ENCODE measurements around the gene TPD52L1.
A peak's percentile ranks its signal among the peaks of the same experiment; 100 is the strongest.

Gene TPD52L1

GRCh38 chr6:125251516-125252220, 98.1 kb downstream of the TPD52L1 start:
- Histone ChIP-seq H3K27ac (no peak overlapping the region), H3K36me3 (no peaks in the 10 kb centered on the region), H3K27me3 (ENCODE audit: insufficient read depth, low read depth, severe bottlenecking) (no peaks in the 10 kb centered on the region), H3K9me3 (ENCODE audit: severe bottlenecking) (no peaks in the 10 kb centered on the region), H3K4me3 (ENCODE audit: low read depth, low read length) (no peak overlapping the region)
- DNase-seq: no peak
- no peak for TF ChIP-seq CTCF (IDR thresholded peaks at IDR 0.05; ENCODE audit: low read depth, low read length)

- Histone ChIP-seq H3K36me3 (no peaks in the 10 kb centered on the region), H3K27me3 (ENCODE audit: insufficient read depth, low read depth, severe bottlenecking) (no peaks in the 10 kb centered on the region), H3K27ac (no peak overlapping the region), H3K4me3 (ENCODE audit: low read depth, low read length) (no peak overlapping the region), H3K9me3 (ENCODE audit: severe bottlenecking) (no peaks in the 10 kb centered on the region)
- DNase-seq: no peak
- TF ChIP-seq CTCF (IDR thresholded peaks at IDR 0.05; ENCODE audit: low read depth, low read length): no peak
These were observed 99.3 kb downstream of the TPD52L1 start for GRCh38 chr6:125252891-125253290.

GRCh38 chr6:125253881-125254280, 100.3 kb downstream of the TPD52L1 start:
- no peak for TF ChIP-seq CTCF (IDR thresholded peaks at IDR 0.05; ENCODE audit: low read depth, low read length)
- Histone ChIP-seq H3K27me3 (ENCODE audit: insufficient read depth, low read depth, severe bottlenecking) (no peaks in the 10 kb centered on the region), H3K4me3 (ENCODE audit: low read depth, low read length) (no peak overlapping the region), H3K9me3 (ENCODE audit: severe bottlenecking) (no peaks in the 10 kb centered on the region), H3K27ac (no peak overlapping the region), H3K36me3 (no peaks in the 10 kb centered on the region)
- DNase-seq: no peak

GRCh38 chr6:125254321-125254720, 100.7 kb downstream of the TPD52L1 start:
- TF ChIP-seq CTCF (IDR thresholded peaks at IDR 0.05; ENCODE audit: low read depth, low read length): no peak
- peak; percentile 59 for DNase-seq

GRCh38 chr6:125255201-125255600, 101.6 kb downstream of the TPD52L1 start:
- H3K36me3 ChIP-seq: no peaks in the 10 kb centered on the region
- no peaks in the 10 kb centered on the region for H3K9me3 ChIP-seq (ENCODE audit: severe bottlenecking)
- no peak for DNase-seq
- no peak overlapping the region for H3K4me3 ChIP-seq (ENCODE audit: low read depth, low read length)
- no peak for TF ChIP-seq CTCF (IDR thresholded peaks at IDR 0.05; ENCODE audit: low read depth, low read length)
- H3K27me3 ChIP-seq (ENCODE audit: insufficient read depth, low read depth, severe bottlenecking): no peaks in the 10 kb centered on the region
- H3K27ac ChIP-seq: no peak overlapping the region

More at GRCh38 chr6:125254321-125254720, 100.7 kb downstream of the TPD52L1 start:
- Histone ChIP-seq H3K27ac (no peak overlapping the region), H3K4me3 (ENCODE audit: low read depth, low read length) (no peak overlapping the region), H3K36me3 (no peaks in the 10 kb centered on the region), H3K27me3 (ENCODE audit: insufficient read depth, low read depth, severe bottlenecking) (no peaks in the 10 kb centered on the region), H3K9me3 (ENCODE audit: severe bottlenecking) (no peaks in the 10 kb centered on the region)

GRCh38 chr6:125257351-125257750, 103.8 kb downstream of the TPD52L1 start:
- Histone ChIP-seq H3K27me3 (ENCODE audit: insufficient read depth, low read depth, severe bottlenecking) (no peaks in the 10 kb centered on the region), H3K9me3 (ENCODE audit: severe bottlenecking) (no peaks in the 10 kb centered on the region), H3K4me3 (ENCODE audit: low read depth, low read length) (no peak overlapping the region), H3K27ac (no peak overlapping the region), H3K36me3 (no peaks in the 10 kb centered on the region)
- TF ChIP-seq CTCF (IDR thresholded peaks at IDR 0.05; ENCODE audit: low read depth, low read length): no peak
- no peak for DNase-seq
